WTC11 (cell line): ENCODE results near the gene RIC8B.

Experiments
- CREM ChIP-seq: sonication (generic); formaldehyde crosslinking; IDR thresholded peaks from 2 replicates; pipeline ENCODE4 v1.8.1; 2022; ENCODE audit warnings: mild to moderate bottlenecking, missing genetic modification reagents, moderate library complexity
- CTCF ChIP-seq: fragments of 200-600 bp; IDR thresholded peaks from 2 replicates; pipeline ENCODE4 v1.8.0; 2022; ENCODE audit warnings: antibody characterized with exemption
- FOXK1 ChIP-seq: sonication (generic); formaldehyde crosslinking; IDR thresholded peaks from 2 replicates; pipeline ENCODE4 v1.8.0; 2022; ENCODE audit warnings: mild to moderate bottlenecking, moderate library complexity, missing genetic modification reagents
- HMGA2 ChIP-seq: fragments of 250-450 bp; sonication (Bioruptor Pico); IDR thresholded peaks from 2 replicates; pipeline ENCODE4 v1.4.0; 2021; ENCODE audit warnings: mild to moderate bottlenecking, moderate library complexity
- IRF2 ChIP-seq: sonication (generic); formaldehyde crosslinking; IDR thresholded peaks from 2 replicates; pipeline ENCODE4 v1.8.0; 2022; ENCODE audit warnings: low read depth, missing genetic modification reagents, borderline replicate concordance
- MAX ChIP-seq: sonication (generic); formaldehyde crosslinking; IDR thresholded peaks from 2 replicates; pipeline ENCODE4 v1.8.0; 2022; ENCODE audit warnings: mild to moderate bottlenecking, missing genetic modification reagents
- MLX ChIP-seq: sonication (generic); formaldehyde crosslinking; IDR thresholded peaks from 2 replicates; pipeline ENCODE4 v1.8.1; 2023; ENCODE audit warnings: mild to moderate bottlenecking, missing genetic modification reagents, moderate library complexity
- ZBTB43 ChIP-seq: sonication (generic); formaldehyde crosslinking; IDR thresholded peaks from 2 replicates; pipeline ENCODE4 v1.8.1; 2023; ENCODE audit warnings: mild to moderate bottlenecking, missing genetic modification reagents
- ZNF423 ChIP-seq: fragments of 250-450 bp; sonication (Bioruptor Pico); IDR thresholded peaks from 2 replicates; pipeline ENCODE4 v2.1.2; 2022; ENCODE audit warnings: mild to moderate bottlenecking, moderate library complexity

- TF ChIP-seq HMGA2 (CRISPR knock-in tag): no peak
- TF ChIP-seq CTCF: no peak
- TF ChIP-seq MLX (CRISPR knock-in tag): no peak
- no peak for TF ChIP-seq ZNF423 (CRISPR knock-in tag)
- no peak for TF ChIP-seq MAX (CRISPR knock-in tag)
- TF ChIP-seq CREM (CRISPR knock-in tag): no peak
- TF ChIP-seq ZBTB43 (CRISPR knock-in tag): no peak
- no peak for TF ChIP-seq IRF2 (CRISPR knock-in tag)
- no peak for TF ChIP-seq FOXK1
Observed at GRCh38 chr12:106839333-106839732, 64.9 kb downstream of the RIC8B start.
